Astrocyte of the cerebellum (primary cell): Measurements from ENCODE around the gene AKT3.

ENCODE experiments used
- DNase-seq: peaks from one replicate; pipeline ENCODE4 v3.0.0-alpha.2; 2011; ENCODE audit warnings: low read depth
- H3K4me3 ChIP-seq: 2 replicates; pipeline ENCODE4 v1.5.1; 2011; ENCODE audit warnings: mild to moderate bottlenecking, low read depth, low read length, moderate library complexity
- in situ Hi-C: cut with HindIII; loops from 2 replicates; pipeline ENCODE4 v1.10.0; 2017; ENCODE audit warnings: low sequenced_read_pairs
- TF ChIP-seq, protein P1 (sequence below): IDR thresholded peaks from 2 replicates; pipeline ENCODE4 v1.5.1; 2012; ENCODE audit warnings: low read length, low read depth, moderate library complexity, mild to moderate bottlenecking; ENCODE audit errors: missing control alignments

AKT3 gene

DNA sequence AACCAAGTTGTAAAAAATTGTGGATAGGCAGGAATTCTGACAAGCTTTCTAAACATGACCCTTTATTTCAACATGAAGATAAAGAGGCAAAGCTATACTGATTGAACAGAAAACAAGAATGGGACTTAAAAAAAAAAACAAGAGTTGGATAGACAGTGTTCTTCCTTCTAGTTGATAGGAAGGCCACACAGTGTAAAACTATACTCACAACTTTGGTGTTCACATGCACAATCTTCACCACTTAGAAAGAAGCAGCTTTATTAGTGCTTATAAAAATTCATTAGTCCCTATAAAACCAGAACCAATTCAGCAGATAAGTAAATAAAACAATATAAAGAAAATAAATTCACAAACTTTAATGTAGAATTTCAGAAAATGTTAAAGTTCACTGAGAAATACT is 101.8 kb downstream of the AKT3 start:
- TF ChIP-seq, protein P1, sequence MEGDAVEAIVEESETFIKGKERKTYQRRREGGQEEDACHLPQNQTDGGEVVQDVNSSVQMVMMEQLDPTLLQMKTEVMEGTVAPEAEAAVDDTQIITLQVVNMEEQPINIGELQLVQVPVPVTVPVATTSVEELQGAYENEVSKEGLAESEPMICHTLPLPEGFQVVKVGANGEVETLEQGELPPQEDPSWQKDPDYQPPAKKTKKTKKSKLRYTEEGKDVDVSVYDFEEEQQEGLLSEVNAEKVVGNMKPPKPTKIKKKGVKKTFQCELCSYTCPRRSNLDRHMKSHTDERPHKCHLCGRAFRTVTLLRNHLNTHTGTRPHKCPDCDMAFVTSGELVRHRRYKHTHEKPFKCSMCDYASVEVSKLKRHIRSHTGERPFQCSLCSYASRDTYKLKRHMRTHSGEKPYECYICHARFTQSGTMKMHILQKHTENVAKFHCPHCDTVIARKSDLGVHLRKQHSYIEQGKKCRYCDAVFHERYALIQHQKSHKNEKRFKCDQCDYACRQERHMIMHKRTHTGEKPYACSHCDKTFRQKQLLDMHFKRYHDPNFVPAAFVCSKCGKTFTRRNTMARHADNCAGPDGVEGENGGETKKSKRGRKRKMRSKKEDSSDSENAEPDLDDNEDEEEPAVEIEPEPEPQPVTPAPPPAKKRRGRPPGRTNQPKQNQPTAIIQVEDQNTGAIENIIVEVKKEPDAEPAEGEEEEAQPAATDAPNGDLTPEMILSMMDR, result no peak
- in situ Hi-C loops, result no loop called here
- H3K4me3 ChIP-seq, result no peak overlapping the region
- DNase-seq, result no peak

DNA sequence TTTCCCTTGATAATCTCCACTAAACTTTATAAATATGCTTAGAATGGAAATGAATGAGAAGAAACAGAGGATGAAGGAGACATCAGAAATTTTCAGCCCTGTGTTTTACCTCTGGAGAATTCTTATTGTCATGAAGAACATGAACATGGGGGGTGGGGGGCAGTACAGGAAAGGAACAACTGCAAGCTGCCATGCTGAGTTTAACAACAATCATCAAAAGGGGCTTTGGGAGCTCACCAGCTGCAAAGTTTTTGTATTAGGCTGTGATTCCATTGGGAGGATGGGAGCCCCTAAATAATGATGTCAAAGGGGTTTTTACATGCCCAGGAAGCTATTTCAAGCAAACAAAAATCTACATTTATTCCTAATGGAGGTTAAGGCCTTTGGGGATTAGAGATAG is 103.3 kb downstream of the AKT3 start:
- in situ Hi-C loops, result no loop called here
- no peak for DNase-seq
- TF ChIP-seq, protein P1, result no peak
- no peak overlapping the region for H3K4me3 ChIP-seq

DNA sequence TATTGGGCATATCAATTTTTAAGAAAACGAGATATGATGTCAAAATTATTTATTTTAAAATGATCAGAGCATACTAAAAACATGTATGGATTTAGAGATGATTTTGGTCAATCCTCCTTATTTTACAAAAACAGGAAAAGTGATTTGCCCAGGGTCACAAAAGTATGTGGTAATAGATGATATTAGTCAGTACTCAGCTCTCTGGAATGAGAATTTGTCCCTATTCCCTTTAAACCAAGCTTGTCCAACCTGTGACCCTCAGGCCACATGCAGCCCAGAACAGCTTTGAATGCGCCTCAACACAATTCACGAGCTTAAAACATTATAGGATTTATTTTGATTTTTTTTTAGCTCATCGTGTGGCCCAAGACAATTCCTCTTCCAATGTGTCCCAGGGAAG is 104.7 kb downstream of the AKT3 start:
- no peak for DNase-seq
- in situ Hi-C loops, result no loop called here

DNA sequence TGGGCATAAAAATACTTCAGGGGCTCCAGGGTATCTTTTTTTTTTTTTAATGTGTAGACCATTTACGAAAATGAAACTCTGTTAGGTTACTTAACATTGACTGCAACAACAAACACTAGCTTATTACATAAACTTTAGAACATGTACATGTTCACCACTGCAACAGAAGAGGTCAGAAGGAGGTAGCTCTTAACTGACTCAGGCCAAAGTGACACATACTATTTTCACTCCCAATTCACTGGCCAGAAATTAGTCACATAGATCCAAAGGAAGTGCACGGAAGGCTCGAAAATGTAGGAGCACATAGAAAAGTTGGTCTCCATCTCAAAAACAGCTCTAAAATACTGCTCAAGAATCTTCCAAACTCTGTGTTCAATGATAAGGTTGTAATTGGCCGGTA is 107.2 kb downstream of the AKT3 start:
- DNase-seq, result no peak
- TF ChIP-seq, protein P1, result no peak
- H3K4me3 ChIP-seq, result no peak overlapping the region
- in situ Hi-C loops, result no loop called here

More for the DNA sequence above, 104.7 kb downstream of the AKT3 start:
- H3K4me3 ChIP-seq, result no peak overlapping the region
- TF ChIP-seq, protein P1, result no peak

DNA sequence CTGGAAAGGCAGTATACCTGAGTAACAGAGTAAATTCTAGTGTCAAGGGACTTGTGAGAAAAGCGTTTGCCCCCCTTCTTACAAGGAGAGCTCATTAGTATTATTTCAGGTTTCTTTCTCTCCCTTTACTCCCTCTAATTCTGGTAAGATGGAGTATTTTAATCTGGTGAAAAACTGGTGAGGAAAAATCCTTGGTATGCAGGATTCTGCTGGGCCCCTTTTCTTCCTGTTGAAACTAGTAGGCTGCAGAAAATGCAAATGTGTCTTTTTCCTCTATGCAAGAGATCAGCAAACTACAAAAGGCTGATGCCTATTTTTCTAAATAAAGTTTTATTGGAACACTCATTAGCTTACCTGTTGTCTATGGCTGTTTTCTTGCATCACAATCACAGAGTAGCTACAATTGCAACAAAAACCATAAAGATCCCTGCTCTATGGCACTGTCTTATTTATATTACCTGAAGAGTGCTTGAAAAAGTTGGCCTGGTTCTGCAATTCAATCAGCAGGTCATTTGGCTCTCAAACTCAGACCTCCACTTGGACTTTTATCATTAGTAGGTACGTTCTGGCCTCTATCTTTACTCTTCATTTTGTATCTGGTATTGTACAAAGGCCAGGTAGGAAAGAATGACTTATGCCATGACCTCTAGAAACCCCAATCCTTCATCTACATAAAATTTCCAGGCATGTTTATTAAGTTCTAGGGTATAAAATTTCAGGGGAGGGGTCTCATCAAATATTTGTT is 109.6 kb downstream of the AKT3 start:
- TF ChIP-seq, protein P1, result no peak
- in situ Hi-C loops, result no loop called here
- no peak for DNase-seq
- H3K4me3 ChIP-seq, result no peak overlapping the region

DNA sequence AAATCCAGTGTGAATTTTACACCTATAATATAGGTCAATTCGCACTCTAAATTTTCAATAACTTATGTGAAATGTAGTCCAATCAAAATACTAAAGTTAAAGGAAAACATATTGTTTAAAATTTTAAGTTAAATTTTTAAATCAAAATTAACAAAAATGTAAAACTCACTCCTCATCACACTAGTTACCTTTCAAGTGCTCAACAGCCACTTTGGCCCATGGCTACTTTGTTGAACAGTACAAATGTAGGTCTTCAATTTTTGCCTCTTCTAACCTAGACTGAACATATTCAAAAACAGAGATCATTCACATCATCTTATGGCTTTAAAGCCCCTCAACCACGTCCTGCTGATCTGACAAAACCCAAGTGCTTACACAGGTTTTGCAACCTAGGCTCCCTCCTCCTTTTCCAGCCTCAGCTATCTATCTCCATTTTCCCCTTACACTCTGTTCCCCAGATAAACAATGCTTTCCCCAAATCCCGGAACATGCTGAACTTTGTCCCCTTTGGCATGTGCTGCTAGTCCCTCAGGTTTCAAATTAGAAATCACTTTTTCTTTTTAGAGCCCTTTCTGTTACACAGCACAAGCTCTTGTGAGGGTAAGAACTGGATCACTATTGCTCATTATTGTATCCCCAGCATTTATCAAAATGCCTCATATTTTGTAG is 110.6 kb downstream of the AKT3 start:
- H3K4me3 ChIP-seq, result no peak overlapping the region
- in situ Hi-C loops, result no loop called here

More for the DNA sequence above, 110.6 kb downstream of the AKT3 start:
- no peak for DNase-seq
- TF ChIP-seq, protein P1, result no peak
